Inferior parietal cortex (tissue), 1 donor: ENCODE measurements around the gene UNC119B.

Experiments
- DNase-seq: peaks from one replicate; pipeline ENCODE4 v3.0.0-alpha.2; 2016; ENCODE audit errors: extremely low spot score

The UNC119B gene

DNA sequence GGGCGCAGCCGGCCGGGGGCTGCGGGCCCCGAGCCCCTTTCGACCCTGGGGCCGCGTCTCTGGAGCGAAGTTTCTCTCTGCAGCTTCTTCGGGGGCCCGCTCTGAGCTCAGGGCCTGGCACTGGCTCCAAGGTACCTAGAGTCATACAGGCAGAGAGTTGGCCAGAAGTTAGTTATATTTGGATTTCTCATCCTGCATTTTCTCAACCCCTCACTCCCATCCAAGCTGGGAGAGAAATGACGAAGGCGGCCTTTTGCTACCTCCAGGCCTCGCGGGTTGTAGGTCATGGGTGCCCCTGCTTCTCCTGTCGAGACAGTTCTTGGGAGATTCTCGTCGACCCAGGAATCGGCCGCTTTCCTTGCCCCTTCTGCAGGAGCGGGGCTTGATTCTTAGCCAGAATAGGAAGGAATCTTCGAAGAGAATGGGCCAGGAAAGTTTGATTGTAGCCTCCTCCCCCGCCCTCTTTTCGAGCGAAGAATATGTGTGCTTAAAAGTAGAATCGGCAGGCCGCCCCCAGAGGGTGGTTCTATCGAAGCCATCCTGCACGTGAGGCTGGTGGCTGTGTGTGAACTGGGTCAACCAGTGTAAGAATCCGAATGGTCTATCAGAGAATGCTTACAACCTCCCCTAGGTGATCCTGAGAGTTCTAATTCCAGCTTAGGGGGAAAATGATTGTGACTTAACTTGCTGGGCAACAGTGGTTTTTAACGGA lies 22.5 kb upstream of the UNC119B start:
- DNase-seq, result no peak

DNA sequence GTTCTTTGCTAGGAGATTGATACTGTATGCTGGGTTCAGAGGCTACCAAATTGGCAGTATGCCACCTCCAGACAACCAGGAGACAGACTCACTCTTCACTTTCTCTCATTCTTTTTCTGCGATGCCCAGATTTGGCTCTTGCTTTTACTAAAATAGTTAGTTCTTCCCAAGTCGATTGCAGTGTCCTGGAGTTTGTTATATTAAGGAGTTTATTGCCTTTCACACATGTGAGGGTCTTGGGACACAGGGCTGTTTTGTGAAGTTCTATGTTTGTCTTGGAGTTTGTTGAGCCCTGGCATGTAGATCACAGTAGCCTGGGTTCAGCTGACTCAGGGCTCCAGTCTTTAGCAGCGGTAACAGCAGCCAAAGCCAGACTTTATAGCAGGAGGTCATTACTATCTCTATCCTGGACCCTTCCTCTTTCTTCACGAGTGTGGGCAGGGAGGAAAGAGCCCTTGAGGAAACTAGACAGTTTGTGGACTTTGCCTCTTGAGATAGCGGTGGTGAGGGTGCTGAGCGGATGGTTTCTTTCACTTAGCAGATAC lies 21.7 kb upstream of the UNC119B start:
- no peak for DNase-seq

DNA sequence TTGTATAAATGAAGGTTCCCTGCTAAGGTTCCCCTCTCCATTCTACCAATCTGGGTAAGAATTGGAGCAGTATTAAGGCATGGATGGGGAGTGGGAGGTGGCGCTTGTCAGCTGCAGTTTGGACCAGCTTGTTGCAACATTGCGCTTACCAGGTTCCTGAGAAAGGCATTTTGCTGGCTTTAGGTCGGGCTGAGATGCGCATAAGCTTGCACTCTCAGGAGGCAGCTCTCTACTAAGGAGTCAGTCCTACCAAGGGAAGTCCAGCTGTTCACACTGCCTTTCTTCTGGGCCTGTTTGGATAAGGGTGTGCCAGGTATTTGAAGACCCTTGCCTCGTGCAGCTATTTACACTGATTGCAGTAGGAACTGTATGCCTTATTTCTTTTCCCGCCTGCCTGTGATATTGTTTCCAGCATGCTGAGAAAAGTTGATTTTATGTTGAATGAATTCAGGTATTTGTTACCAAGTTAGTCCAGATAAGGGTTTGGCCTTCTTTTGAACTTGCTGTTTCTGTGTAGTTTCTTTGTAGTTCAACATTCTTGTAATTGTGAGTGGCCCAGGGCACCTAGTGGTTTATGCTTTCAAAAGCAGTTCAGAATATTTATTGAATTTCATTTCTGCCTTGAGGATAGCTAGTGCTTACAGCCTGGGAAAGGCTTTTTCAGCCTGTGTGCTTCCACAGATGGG lies 20.7 kb upstream of the UNC119B start:
- no peak for DNase-seq

DNA sequence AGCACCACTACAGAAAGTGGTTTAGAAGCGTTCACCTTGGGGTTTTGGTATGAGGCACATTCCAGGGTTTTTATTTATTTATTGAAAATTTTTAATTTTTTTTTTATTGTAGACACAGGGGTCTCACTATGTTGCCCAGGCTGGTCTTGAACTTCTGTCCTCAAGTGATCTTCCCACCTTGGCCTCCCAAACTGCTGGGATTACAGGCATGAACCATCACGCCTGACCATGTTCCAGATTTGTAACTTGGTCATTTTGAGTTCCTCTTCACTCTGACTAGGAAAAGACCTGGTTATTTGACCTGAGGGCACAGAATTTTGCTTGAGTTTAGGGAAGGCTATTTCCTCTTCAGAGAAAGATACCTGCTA lies 20.2 kb upstream of the UNC119B start:
- DNase-seq, result no peak

DNA sequence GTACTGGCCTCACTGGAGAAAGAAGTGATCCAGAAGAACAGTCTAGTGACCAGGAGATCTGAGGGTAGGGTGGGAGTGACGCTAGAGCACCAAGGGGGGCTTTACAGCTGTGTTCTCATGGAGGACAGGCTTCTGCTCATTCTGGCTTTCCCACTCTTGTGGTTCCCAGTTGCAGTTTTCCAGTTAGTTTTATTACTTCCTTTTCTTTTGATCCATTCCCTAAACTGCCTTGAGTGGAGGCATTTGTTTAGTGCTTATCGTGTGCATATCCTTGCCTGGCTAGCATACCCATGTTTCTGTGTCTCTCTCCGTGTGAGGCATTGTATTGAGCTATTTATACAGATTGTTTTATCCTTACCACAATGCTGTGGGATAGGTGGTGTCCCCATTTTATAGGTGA lies 19.3 kb upstream of the UNC119B start:
- no peak for DNase-seq

DNA sequence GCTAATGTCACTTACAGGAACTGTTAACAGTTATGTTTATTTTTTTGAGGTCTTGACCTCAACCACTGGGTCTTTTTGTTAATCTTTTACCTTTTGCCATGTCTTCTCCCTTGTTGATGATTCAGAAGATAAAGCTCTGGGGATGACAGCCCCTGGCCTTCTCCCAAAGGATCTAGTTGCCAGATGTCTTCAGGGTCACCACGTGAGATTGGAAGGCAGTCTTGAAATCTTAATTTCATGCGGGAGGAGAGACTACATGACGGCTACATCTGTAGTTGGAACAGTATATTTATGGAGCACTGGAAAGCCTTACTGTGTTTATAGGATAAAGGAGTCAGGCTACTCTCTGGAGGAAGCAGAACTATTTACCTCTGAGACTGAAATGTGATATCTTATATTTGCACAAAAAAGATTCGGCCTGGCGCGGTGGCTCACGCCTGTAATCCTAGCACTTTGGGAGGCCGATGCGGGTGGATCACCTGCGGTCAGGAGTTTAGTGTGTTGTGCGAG lies 17.7 kb upstream of the UNC119B start:
- DNase-seq, result no peak

DNA sequence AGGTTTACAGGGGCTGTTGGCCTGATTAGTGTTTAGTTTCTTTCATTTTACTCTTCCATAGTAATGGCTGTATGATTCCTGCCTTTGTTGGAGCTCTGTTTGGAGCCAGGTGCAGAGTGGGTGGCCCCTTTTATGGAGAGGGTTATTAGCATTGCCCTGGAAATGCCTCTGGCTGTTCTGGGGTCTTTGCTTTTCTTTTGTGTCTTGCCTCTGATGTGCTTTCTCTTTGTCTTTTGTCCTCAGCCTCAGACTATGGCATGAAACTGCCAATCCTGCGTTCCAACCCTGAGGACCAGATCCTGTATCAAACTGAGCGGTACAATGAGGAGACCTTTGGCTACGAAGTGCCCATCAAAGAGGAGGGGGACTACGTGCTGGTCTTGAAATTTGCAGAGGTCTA lies 16.4 kb upstream of the UNC119B start:
- DNase-seq, result no peak

DNA sequence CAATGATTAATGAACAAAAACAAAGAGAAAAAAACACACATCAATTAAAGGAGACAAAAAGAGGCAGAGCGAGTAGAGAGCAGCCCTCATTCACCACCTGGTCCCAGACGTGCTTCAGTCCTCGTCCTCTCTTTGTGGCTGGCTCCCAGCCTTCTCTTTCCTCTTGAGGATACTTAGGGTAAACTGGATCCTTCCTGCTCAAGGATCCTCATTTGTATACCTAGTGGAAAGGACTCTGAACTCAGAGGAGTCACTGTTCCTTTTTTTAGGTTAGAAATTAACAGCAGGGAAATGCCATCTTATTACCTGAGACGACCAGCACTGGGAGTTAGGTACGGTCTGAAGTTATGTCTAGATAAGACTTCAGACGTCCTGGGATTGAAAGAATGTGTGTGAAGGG lies 13.6 kb upstream of the UNC119B start:
- no peak for DNase-seq

DNA sequence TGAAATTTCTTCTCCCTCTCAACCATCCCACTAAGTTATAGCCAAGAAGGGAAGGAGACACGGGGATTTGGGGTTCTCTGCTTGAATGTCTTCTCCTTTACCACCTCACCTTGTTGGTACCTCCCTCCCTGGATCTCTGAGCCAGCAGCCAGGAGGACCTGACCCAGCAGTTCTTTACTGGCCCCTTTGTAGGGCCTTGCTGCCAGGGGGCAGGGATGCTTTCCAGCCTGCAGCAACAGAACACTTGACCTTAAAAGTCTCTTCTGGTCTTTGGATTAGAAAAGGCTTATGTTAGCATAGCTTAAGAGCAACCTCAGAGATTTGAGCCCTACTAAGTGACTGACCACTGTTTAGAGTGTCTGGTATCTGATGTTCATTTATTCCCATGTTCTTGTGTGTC lies 12.9 kb upstream of the UNC119B start:
- DNase-seq, result no peak

DNA sequence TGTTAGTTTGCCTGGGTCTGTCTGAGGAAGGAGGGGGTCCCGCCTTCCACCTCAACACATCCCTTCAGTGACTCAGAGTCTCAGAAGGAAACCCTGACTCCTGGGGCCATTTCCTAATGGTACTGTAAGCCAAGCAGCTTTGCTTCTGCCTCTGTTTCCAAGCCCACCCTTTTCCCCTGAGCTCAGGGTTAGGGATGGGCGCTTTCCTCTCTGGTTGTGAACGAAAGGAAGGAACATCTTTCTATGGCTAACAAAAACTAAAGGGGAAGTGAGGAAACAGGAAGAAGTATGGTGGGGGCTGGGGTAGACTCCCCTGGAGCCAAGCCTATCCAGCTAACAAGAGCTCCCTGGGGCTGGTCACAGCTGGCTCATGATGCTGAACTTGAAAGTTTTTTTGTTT lies 11.6 kb upstream of the UNC119B start:
- DNase-seq, result no peak

DNA sequence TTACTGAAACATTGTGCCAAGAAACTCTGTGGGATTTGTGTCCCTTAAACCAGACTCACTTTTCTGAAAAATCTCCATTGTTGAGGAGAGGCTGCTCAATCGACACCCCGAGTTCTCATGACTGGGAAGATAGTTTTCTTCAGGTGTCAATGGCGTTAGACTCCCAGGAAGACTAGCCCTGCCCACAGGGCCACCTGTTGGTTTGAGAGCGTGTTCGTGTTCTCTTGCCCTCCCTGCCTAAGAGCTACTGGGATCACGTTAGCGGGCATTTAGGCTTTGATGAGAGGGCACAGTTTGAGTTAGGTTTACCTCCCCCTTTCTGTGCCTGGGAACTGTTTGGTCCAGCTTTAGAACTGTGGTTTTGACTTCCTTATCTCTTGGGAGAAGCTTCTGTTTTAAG lies 10.7 kb upstream of the UNC119B start:
- DNase-seq, result no peak

DNA sequence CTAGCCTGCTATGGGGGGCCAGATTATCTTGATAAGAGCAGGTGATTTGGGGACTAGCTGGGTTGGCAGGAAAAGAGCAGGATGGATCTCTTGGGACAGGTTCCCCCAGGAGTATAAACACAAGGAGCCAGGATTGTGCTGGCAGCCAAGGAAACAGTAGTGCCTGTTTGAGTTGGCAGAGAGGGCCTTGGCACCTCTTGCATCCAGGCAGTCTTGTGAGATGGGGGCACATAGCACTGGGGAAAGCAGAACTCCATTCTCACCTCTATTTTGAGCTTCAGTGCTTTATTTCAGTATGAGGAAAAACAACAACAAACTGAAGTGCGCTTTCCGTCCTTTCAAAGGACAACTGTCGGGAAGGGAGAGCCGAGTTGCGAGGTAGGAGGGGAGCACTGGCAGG lies 9.4 kb upstream of the UNC119B start:
- DNase-seq, result no peak

DNA sequence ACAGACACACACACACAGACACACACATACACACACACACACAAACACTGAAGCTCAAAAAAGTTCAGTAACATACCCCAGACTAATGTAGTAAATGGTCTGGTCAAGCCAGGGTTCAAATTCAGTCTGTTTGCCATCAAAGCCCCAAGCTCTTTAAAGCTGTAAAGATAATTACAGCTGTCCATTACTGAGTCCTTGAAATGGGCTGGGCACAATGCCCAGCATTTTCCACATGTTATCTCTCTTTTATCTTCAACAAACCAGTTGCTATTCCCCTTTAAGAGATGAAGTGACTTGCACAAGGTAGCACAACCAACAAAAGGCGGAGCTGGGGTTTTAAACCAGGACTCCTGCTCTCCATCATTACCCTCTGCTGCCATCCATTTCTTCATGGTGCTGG lies 7.6 kb upstream of the UNC119B start:
- DNase-seq, result no peak

DNA sequence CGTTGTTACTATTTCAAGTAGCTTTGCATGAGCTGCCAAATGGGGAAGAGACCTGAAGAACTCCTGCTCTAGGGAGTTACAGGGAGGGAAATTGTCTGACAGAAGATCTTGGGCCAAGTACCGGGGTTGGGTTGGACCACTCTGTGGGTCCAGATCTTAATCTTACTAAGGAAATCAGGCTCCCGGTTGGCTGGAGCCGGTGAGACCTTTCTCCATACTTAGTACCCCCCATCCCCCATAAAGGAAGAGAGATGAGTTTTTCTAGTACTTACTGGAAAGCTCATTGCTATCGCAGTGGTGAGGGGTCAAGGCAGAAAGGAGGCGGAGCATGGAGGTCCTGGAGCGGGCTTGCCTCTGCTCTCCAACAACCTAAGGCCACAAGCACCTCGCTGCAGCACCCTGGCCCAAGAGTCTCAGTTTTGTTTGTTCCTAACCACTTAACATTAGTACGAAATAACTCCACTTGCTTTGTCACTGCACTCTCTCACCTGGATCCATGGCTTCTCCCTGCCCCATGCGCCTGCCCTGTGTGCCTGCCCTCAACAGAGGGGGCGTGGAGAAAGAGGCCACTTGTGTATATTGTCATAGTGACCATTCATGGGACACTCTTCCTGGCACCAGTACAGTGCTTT lies 6.8 kb upstream of the UNC119B start:
- DNase-seq, result no peak

DNA sequence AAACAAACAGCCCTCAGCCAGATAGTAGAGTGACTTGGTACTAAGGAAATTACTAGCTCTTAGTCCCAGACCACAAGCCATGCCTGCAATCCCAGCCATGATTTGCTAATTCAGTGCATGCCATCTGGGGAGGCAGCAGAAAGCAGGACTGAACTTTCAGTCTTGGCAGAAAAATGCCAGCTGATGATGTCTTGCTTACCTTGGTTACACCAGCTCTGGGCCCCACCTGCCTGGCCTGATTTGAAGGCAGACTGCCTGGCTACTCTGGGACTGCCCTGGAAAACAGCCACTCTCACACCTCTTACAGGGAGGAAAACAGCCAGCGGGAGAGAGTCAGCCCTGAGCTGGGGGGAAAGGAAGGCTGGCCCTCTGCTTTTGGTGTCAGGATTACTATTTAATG lies 4.6 kb upstream of the UNC119B start:
- no peak for DNase-seq

DNA sequence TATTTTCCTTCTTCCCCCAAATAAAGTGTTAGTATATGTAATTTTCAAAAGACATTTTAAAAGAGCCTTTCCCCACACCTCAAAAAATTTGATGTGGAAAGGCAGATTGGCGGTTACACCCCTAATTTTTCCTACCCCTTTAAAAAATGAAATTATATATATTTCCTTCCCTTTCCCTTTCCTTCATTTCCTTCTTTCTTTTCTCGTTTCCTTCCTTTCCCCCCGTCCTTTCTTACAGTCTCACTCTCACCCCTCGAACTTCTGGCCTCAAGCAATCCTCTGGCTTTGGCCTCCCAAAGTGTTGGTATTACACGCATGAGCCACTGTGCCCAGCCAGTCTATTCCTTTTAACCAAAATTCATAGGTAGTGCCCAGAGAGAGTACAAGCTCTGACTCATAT lies 4.2 kb upstream of the UNC119B start:
- no peak for DNase-seq

DNA sequence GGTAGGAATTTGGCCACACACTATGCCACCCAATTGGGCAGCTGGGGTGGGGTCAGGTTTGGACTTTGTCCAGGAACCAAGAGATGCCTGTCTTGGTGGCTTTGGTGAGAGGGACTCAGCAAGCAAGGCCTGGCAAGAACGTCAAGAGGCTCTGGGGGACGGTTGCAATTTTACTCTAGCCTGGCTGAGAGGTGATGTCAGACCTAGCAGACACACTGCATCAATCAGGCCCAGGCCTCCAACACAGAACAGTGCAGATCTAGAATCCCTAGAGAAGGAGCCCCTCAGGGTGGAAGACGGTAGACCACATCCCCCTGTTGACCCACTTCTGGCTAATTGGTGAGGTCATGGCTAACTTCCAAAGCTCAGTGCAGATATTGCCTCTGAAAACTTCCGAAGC lies 1.6 kb upstream of the UNC119B start:
- DNase-seq, result no peak

DNA sequence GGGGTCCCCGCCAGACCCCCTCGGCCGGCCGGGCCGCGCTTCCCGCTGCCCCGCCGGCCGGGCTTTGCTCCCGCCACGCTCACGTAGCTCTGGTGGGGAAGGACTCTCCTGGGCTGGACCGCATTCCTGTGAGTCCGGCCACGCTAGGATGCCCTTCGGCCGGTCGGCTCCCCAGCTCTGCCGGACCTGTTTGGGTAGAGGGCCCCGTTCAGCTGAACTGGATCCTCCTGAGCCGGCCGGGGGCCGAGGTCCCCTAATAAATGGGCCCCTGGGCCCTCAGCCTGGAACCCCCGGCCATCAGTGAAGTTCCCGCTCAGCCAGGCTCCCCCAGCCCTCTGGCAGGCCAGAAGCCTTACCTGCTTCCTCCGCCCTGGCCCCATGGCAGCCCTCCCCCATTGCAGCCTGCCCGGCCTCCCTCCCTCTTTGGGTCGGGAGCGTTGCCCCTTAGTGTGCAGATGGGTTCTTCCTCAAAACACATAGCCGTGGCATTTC lies 593 bp downstream of the UNC119B start:
- DNase-seq, result no peak

DNA sequence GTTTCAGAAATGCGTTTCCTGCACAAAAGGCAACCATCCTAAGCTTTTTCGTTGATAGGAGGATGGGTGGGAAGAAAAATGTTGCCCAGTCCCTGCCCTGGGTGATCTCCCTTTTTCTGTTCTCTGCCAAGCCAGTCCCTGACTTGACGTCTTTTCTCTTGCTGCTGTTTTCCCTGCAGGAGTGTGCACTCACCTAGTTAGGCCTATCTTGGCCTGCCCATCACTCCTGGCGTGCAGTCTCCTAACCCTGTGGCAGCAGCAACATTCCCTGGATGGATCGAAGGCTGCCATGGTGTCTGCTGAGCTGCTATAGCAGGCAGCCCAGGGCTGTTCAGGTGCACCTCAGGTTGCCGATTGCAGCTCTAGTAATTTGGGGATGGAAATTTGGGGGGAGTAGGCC lies 1.2 kb downstream of the UNC119B start:
- DNase-seq, result no peak

DNA sequence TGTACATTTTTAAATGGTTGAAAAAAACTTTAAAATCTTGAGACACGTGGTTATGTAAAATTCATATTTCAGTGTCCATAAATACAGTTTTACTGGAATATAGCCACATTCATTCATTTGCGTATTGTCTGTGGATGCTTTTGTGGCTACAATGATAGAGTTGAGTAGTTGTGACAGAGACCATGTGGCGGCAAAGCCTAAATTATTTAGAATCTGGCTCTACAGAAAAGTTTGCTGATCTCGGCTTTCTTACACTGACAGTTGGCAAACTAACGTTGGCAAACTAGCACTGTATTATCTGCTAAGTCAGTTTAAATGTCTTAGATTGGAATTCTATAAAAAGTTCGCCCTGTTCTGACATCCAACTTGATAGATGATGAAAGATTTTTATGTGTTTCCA lies 2.4 kb downstream of the UNC119B start:
- DNase-seq, result no peak

DNA sequence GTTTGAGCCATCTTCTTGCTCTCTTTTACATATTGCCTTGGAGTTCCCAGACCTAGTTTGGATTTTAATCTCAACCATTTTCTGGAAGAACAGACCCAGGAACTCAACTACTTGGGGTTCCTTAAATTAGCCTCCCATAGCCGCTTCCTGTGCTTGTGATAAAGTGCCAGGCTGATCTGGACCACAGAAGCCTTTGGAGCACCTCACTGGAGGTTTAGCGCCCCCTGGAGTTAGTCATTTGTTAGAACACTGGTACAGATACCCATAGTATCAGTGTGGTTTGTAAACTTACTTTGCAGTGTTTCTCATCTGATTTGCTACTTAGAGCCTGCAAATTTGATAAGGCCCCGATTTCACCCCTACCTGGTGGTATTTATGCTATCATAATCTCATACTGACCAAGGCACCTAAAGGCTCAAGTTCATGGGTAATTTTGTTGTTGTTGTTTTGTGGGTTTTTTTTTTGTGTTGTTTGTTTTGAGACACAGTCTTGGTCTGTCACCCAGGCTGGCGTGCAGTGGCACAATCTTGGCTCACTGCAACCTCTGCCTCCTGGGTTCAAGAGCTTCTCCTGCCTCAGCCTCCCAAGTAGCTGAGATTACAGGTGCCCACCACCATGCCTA lies 3.7 kb downstream of the UNC119B start:
- DNase-seq, result peak; percentile 92

DNA sequence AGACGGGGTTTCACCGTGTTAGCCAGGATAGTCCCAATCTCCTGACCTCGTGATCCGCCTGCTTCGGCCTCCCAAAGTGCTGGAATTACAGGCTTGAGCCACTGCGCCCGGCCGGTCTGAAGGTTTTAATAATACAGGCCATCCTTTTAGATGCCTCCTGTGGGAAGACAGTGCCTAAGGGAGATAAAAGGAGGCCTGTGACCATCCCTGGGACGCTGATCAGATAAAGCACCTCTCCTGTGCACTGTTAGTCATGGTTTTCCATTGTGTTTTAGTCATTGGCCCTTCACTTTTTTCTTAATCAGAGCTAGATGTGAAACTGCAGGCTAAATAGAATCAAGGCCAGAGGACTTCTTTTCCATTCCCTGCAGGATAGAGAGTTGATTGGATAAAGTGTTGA lies 7.8 kb downstream of the UNC119B start:
- DNase-seq, result no peak
